Measurements from ENCODE around the gene UIMC1. TPM values are rescaled to one million over a fixed set of nuclear protein-coding genes. Genes with fewer than 3 reads are reported as not detected.
"Not testable (repeated sequence)": the region's sequence is repeated elsewhere in the genome, so short reads cannot be mapped to it uniquely, and the experiment has no call there.

UIMC1 gene
- total RNA-seq, 1 experiment from 2014 or later, result 46.8 TPM

DNA sequence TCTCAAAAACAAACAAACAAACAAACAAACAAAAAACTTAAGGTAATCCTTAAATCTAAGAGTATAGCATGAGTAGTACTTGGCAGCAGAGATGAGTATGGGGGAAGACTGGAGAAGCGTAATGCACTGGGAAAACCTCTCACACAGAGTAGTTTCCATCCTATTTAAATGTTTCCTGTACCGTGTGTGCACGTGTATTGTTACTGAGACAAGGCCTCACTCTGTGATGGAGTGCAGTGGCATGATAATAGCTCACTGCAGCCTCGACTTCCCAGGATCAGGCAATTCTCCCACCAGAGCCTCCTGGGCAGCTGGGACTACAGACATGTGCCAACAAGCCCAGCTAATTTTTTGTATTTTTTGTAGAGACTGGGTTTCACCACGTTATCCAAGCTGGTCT is 2.9 kb downstream of the UIMC1 start:
- no peak overlapping the region for H3K4me3 ChIP-seq (ENCODE audit: low read depth, low read length, poor library complexity, severe bottlenecking)
- H3K27ac ChIP-seq (ENCODE audit: low read depth, low read length, poor library complexity, severe bottlenecking), result no peak overlapping the region
- intact Hi-C loops (cut with micrococcal nuclease; ENCODE audit: unreplicated experiment), result no loop called here
- no peaks in the 10 kb centered on the region for H3K36me3 ChIP-seq (ENCODE audit: insufficient read depth, low read length, poor library complexity, severe bottlenecking)
- BruUV-seq (replicated peaks), result no TSS peak
- H3K9me3 ChIP-seq (ENCODE audit: low read depth, low read length, poor library complexity, severe bottlenecking), result no peaks in the 10 kb centered on the region
- ChIA-PET POLR2A (ENCODE audit: low non-redundant PET) (no interaction called here), CTCF (no interaction called here)
- no peaks in the 10 kb centered on the region for H3K27me3 ChIP-seq (replicated peaks; ENCODE audit: insufficient read depth, low read depth, low read length, poor library complexity)
- peaks cover 19% of the 10 kb centered on the region for H3K4me1 ChIP-seq (ENCODE audit: insufficient read depth, low read length, poor library complexity, severe bottlenecking)
- DNase-seq (ENCODE audit: low spot score), result no peak
- TF ChIP-seq EZH2 (IDR thresholded peaks at IDR 0.05; ENCODE audit: borderline replicate concordance, low read depth, low read length, poor library complexity, severe bottlenecking), result no peak
- TF ChIP-seq, protein P1, sequence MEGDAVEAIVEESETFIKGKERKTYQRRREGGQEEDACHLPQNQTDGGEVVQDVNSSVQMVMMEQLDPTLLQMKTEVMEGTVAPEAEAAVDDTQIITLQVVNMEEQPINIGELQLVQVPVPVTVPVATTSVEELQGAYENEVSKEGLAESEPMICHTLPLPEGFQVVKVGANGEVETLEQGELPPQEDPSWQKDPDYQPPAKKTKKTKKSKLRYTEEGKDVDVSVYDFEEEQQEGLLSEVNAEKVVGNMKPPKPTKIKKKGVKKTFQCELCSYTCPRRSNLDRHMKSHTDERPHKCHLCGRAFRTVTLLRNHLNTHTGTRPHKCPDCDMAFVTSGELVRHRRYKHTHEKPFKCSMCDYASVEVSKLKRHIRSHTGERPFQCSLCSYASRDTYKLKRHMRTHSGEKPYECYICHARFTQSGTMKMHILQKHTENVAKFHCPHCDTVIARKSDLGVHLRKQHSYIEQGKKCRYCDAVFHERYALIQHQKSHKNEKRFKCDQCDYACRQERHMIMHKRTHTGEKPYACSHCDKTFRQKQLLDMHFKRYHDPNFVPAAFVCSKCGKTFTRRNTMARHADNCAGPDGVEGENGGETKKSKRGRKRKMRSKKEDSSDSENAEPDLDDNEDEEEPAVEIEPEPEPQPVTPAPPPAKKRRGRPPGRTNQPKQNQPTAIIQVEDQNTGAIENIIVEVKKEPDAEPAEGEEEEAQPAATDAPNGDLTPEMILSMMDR (conservative IDR thresholded peaks at IDR 0.05; ENCODE audit: low read depth, low read length), result no peak

- BruUV-seq (replicated peaks); DNase-seq (ENCODE audit: low spot score); POLR2A ChIA-PET (ENCODE audit: low non-redundant PET); H3K4me1 ChIP-seq (ENCODE audit: insufficient read depth, low read length, poor library complexity, severe bottlenecking); CTCF ChIA-PET; intact Hi-C loops (cut with micrococcal nuclease; ENCODE audit: unreplicated experiment); H3K27ac ChIP-seq (ENCODE audit: low read depth, low read length, poor library complexity, severe bottlenecking); H3K36me3 ChIP-seq (ENCODE audit: insufficient read depth, low read length, poor library complexity, severe bottlenecking); H3K9me3 ChIP-seq (ENCODE audit: low read depth, low read length, poor library complexity, severe bottlenecking); H3K27me3 ChIP-seq (replicated peaks; ENCODE audit: insufficient read depth, low read depth, low read length, poor library complexity); H3K4me3 ChIP-seq (ENCODE audit: low read depth, low read length, poor library complexity, severe bottlenecking): not testable (repeated sequence)
These were observed 7.1 kb downstream of the UIMC1 start for GRCh38 chr5:176999526-176999925.

DNA sequence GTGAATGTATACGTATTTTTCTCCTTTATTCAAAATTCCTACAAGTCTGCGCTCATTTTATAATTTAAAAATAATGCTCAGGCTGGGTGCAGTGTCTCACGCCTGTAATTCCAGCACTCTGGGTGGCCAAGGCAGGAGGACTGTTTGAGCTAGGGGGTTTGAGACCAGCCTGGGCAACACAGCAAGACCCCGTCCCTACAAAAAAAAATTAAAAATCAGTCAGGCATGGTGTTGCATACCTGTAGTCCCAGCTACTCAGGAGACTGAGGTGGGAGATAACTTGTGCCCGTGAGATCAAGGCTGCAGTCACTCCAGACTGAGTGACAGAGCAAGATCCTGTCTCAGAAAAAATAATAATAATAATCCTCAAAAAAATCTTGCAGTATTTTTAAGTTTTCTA is 7.8 kb downstream of the UIMC1 start:
- Histone ChIP-seq H3K9me3 (ENCODE audit: low read depth, low read length, poor library complexity, severe bottlenecking) (no peaks in the 10 kb centered on the region), H3K4me3 (ENCODE audit: low read depth, low read length, poor library complexity, severe bottlenecking) (no peak overlapping the region), H3K36me3 (ENCODE audit: insufficient read depth, low read length, poor library complexity, severe bottlenecking) (no peaks in the 10 kb centered on the region), H3K27me3 (replicated peaks; ENCODE audit: insufficient read depth, low read depth, low read length, poor library complexity) (no peaks in the 10 kb centered on the region), H3K27ac (ENCODE audit: low read depth, low read length, poor library complexity, severe bottlenecking) (no peak overlapping the region), H3K4me1 (ENCODE audit: insufficient read depth, low read length, poor library complexity, severe bottlenecking) (peaks cover 2% of the 10 kb centered on the region)
- POLR2A ChIA-PET (ENCODE audit: low non-redundant PET), result interaction anchor here (0.6 kb wide), 1 partner anchor 142 kb away, joined by 3 read pairs; no protein-coding TSS in a partner anchor
- CTCF ChIA-PET, result no interaction called here
- intact Hi-C loops (cut with micrococcal nuclease; ENCODE audit: unreplicated experiment), result no loop called here
- TF ChIP-seq, protein P1 (conservative IDR thresholded peaks at IDR 0.05; ENCODE audit: low read depth, low read length), result no peak
- TF ChIP-seq EZH2 (IDR thresholded peaks at IDR 0.05; ENCODE audit: borderline replicate concordance, low read depth, low read length, poor library complexity, severe bottlenecking), result no peak
- DNase-seq (ENCODE audit: low spot score), result no peak
- BruUV-seq (replicated peaks), result no TSS peak

DNA sequence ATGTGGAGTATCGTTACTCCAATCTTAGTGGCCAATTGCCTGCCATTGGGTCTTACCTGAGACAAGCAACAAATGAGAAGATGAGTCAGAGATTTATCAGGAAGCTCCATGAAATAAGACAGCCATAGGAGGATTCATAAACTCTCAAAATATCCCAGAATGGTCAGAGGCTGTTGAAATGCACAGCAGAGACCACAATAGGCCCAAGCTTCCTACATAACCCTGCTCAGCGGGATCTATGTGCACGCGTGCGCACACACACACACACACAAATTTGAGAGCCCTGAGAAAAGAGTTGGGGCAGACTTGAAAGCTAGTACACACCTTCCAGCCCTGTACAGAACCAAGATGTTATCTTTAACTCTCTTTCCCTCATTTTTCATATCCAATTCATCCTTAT is 9.8 kb downstream of the UIMC1 start:
- Histone ChIP-seq H3K27ac (ENCODE audit: low read depth, low read length, poor library complexity, severe bottlenecking) (no peak overlapping the region), H3K4me3 (ENCODE audit: low read depth, low read length, poor library complexity, severe bottlenecking) (no peak overlapping the region), H3K36me3 (ENCODE audit: insufficient read depth, low read length, poor library complexity, severe bottlenecking) (no peaks in the 10 kb centered on the region), H3K4me1 (ENCODE audit: insufficient read depth, low read length, poor library complexity, severe bottlenecking) (no peaks in the 10 kb centered on the region), H3K27me3 (replicated peaks; ENCODE audit: insufficient read depth, low read depth, low read length, poor library complexity) (no peaks in the 10 kb centered on the region), H3K9me3 (ENCODE audit: low read depth, low read length, poor library complexity, severe bottlenecking) (no peaks in the 10 kb centered on the region)
- intact Hi-C loops (cut with micrococcal nuclease; ENCODE audit: unreplicated experiment), result no loop called here
- TF ChIP-seq EZH2 (IDR thresholded peaks at IDR 0.05; ENCODE audit: borderline replicate concordance, low read depth, low read length, poor library complexity, severe bottlenecking), result no peak
- TF ChIP-seq, protein P1 (conservative IDR thresholded peaks at IDR 0.05; ENCODE audit: low read depth, low read length), result no peak
- POLR2A ChIA-PET (ENCODE audit: low non-redundant PET), result no interaction called here
- CTCF ChIA-PET, result no interaction called here
- BruUV-seq (replicated peaks), result no TSS peak
- DNase-seq (ENCODE audit: low spot score), result no peak

All from A673 (cell line).